ENCODE data around the gene IGF1R. TPM values are rescaled to one million over a fixed set of nuclear protein-coding genes. Genes with fewer than 3 reads are reported as not detected.

The IGF1R gene
- total and polyA plus RNA-seq, 2 of the 13 experiments (the other 11 are each of a cell fraction or from before 2014, with no cell fraction given) = 15.9 to 18.4 TPM

- ATAC-seq (peak; percentile 81), DNase-seq (ENCODE audit: low spot score) (peak; percentile 54), FAIRE-seq (no peak)
- Histone ChIP-seq H3K9me3 (ENCODE audit: low read length) (no peaks in the 10 kb centered on the region), H3K9ac (ENCODE audit: insufficient read depth, low read depth, low read length) (peak overlapping the region; percentile 23; the same call in 1 of the 2 replicates), H3K4me3 (replicated peaks in 1 of 3; ENCODE audit: insufficient read depth in 1 of 3, low read depth in 2 of 3, low read length in 3 of 3) (peak overlapping the region in 2 of 3 experiments; percentile 3 to 52; a peak in 3 of 6 replicates), H3K27ac (ENCODE audit: extremely low read length, insufficient read depth, low read length) (peak overlapping the region; percentile 33), H2AFZ (ENCODE audit: low read length) (no peak overlapping the region), H4K20me1 (ENCODE audit: insufficient read depth, low read length) (peaks cover 81% of the 10 kb centered on the region), H3K4me2 (ENCODE audit: low read depth, low read length) (peak overlapping the region; percentile 72), H3K36me3 (replicated peaks in 1 of 2; ENCODE audit: control insufficient read depth in 1 of 2, insufficient read depth in 2 of 2, low read length in 2 of 2) (peaks cover 0 to 3% of the 10 kb centered on the region in 2 experiments; a peak in 1 of 5 replicates), H3K27me3 (ENCODE audit: control insufficient read depth in 1 of 2, insufficient read depth in 2 of 2, low read length in 2 of 2) (no peaks in the 10 kb centered on the region), H3K79me2 (ENCODE audit: insufficient read depth, low read length) (peaks cover 78% of the 10 kb centered on the region), H3K4me1 (ENCODE audit: insufficient read depth, low read length) (peaks cover 59% of the 10 kb centered on the region)
- 10% methylated on average over 10 of the region's 11 CpGs for WGBS (ENCODE audit: low lambda C conversion rate)
- BruUV-seq (replicated peaks) = no TSS peak
- intact Hi-C loops (cut with micrococcal nuclease; ENCODE audit: unreplicated experiment) (no loop called here), in situ Hi-C loops (cut with HindIII; ENCODE audit: extremely low pct_ligation_motif_present, low pct_unique_long_range_greater_than_20kb) (no loop called here)
- CTCF ChIA-PET (ENCODE audit: low intra/inter-chr PET ratio, low total read pairs) = no interaction called here
- POLR2A ChIA-PET = no interaction called here
- TF ChIP-seq SOX13 (IDR thresholded peaks at IDR 0.05) (no peak), SOX13 (CRISPR knock-in tag; conservative IDR thresholded peaks at IDR 0.05 in 1 of 2, IDR thresholded peaks at IDR 0.05 in 1 of 2) (peak in 1 of 2 experiments; percentile 40; a peak in 1 of 4 replicates), CEBPB (IDR thresholded peaks at IDR 0.05; ENCODE audit: borderline replicate concordance, low read depth, low read length) (peak; percentile 72), GATAD2A (CRISPR knock-in tag; IDR thresholded peaks at IDR 0.05) (peak; percentile 15; the same call in 1 of the 2 replicates), FOSL2 (CRISPR knock-in tag; IDR thresholded peaks at IDR 0.05) (peak; percentile 86), SIX1 (CRISPR knock-in tag; IDR thresholded peaks at IDR 0.05; ENCODE audit: borderline replicate concordance) (0 out of 2 replicates have a peak, but pooled peaks have one; percentile 29), NFE2L2 (IDR thresholded peaks at IDR 0.05; ENCODE audit: low read length) (peak; percentile 46; the same call in 1 of the 2 replicates), LCORL (IDR thresholded peaks at IDR 0.05) (no peak), LCORL (CRISPR knock-in tag; IDR thresholded peaks at IDR 0.05) (peak; percentile 26; the same call in 1 of the 2 replicates), HNRNPUL1 (IDR thresholded peaks at IDR 0.05; ENCODE audit: low read depth, low read length) (no peak), TBX2 (CRISPR knock-in tag; IDR thresholded peaks at IDR 0.05; ENCODE audit: borderline replicate concordance) (peak; percentile 21; the same call in 1 of the 2 replicates), SOX6 (IDR thresholded peaks at IDR 0.05) (no peak), SOX6 (CRISPR knock-in tag; IDR thresholded peaks at IDR 0.05) (peak; percentile 26), ZFP37 (CRISPR knock-in tag; IDR thresholded peaks at IDR 0.05; ENCODE audit: borderline replicate concordance) (no peak), TAF15 (IDR thresholded peaks at IDR 0.05; ENCODE audit: low read depth, low read length, poor library complexity, severe bottlenecking) (no peak), NFKBIZ (CRISPR knock-in tag; IDR thresholded peaks at IDR 0.05) (no peak), SIX4 (CRISPR knock-in tag; IDR thresholded peaks at IDR 0.05) (0 out of 2 replicates have a peak, but pooled peaks have one; percentile 32), SAP130 (CRISPR knock-in tag; IDR thresholded peaks at IDR 0.05; ENCODE audit: low read depth) (peak; percentile 13; the same call in 1 of the 2 replicates), TRAFD1 (CRISPR knock-in tag; IDR thresholded peaks at IDR 0.05; ENCODE audit: borderline replicate concordance) (no peak), SALL1 (CRISPR knock-in tag; IDR thresholded peaks at IDR 0.05) (0 out of 2 replicates have a peak, but pooled peaks have one; percentile 4), FOSL1 (CRISPR knock-in tag; IDR thresholded peaks at IDR 0.05; ENCODE audit: borderline replicate concordance) (peak; percentile 65; the same call in 1 of the 2 replicates)
These were observed 152.3 kb downstream of the IGF1R start for GRCh38 chr15:98800437-98801233.
